ENCODE results near the gene ADD1. TPM values are rescaled to one million over a fixed set of nuclear protein-coding genes. Genes with fewer than 3 reads are reported as not detected.

Gene ADD1
- total RNA-seq, 1 experiment from 2014 or later = 163 TPM

GRCh38 chr4:2804973-2805501, 38.6 kb upstream of the ADD1 start:
- Histone ChIP-seq H2AFZ (ENCODE audit: low read length) (no peak overlapping the region), H2BK12ac (ENCODE audit: insufficient read length, low read depth, low read length) (no peak overlapping the region), H2AK5ac (ENCODE audit: insufficient read length, low read length) (no peak overlapping the region), H3T11ph (ENCODE audit: low read length) (no peak overlapping the region), H3K18ac (ENCODE audit: insufficient read length, low read depth, low read length) (no peak overlapping the region), H3K14ac (ENCODE audit: insufficient read depth, low read length) (peak overlapping the region; percentile 34; the same call in 1 of the 2 replicates), H2BK120ac (ENCODE audit: low read depth, low read length, poor library complexity, severe bottlenecking) (no peak overlapping the region), H4K8ac (replicated peaks; ENCODE audit: insufficient read length, low read depth, low read length) (no peak overlapping the region), H3K79me1 (ENCODE audit: insufficient read depth, low read depth, low read length, poor library complexity, severe bottlenecking) (no peaks in the 10 kb centered on the region), H3K4ac (ENCODE audit: low read depth, low read length) (no peak overlapping the region), H3K23me2 (ENCODE audit: insufficient read length, low read depth, low read length, poor library complexity, severe bottlenecking) (no peaks in the 10 kb centered on the region), H3K56ac (ENCODE audit: insufficient read length, low read depth, low read length) (no peak overlapping the region), H3K23ac (ENCODE audit: insufficient read length, low read depth, low read length) (no peak overlapping the region), H3K4me2 (ENCODE audit: insufficient read depth, insufficient read length, low read length) (no peak overlapping the region), H3K79me2 (ENCODE audit: insufficient read depth, low read length) (no peaks in the 10 kb centered on the region), H3K9me3 (ENCODE audit: control insufficient read depth, low read depth, low read length) (no peaks in the 10 kb centered on the region), H3K27me3 (ENCODE audit: insufficient read depth, low read length) (no peaks in the 10 kb centered on the region), H2BK5ac (ENCODE audit: insufficient read length, low read length) (no peak overlapping the region), H4K91ac (ENCODE audit: insufficient read length, low read depth, low read length) (no peak overlapping the region), H2BK20ac (ENCODE audit: low read depth, low read length, poor library complexity, severe bottlenecking) (no peak overlapping the region), H3K9ac (ENCODE audit: extremely low read depth, insufficient read length, low read length) (no peak overlapping the region), H2BK15ac (ENCODE audit: low read depth, low read length) (no peak overlapping the region), H4K20me1 (ENCODE audit: control insufficient read depth, insufficient read depth, insufficient read length) (peaks cover 5% of the 10 kb centered on the region), H4K5ac (ENCODE audit: insufficient read length, low read depth, low read length) (no peak overlapping the region), H3K4me1 (ENCODE audit: insufficient read depth, low read length) (no peaks in the 10 kb centered on the region), H3K27ac (ENCODE audit: insufficient read length, low read depth, low read length) (no peak overlapping the region)
- Mint-ChIP-seq H3K4me3 (no peak overlapping the region), H3K9me3 (no peaks in the 10 kb centered on the region), H3K27ac (peak overlapping the region in 2 of 3 experiments; percentile 18 to 49; a peak in 1 of 7 replicates), H3K4me1 (peaks cover 8 to 19% of the 10 kb centered on the region in 2 experiments), H3K27me3 (ENCODE audit: low read depth) (no peaks in the 10 kb centered on the region; the same call in 1 of the 2 replicates), H3K36me3 (ENCODE audit: insufficient read depth in 1 of 3, low read depth in 3 of 3) (0 out of 7 replicates have a peak, but pooled peaks cover 0 to 2% (median 0%) of the 10 kb centered on the region in 3 experiments)
- no peak for DNase-seq
- no CpG with 5 or more reads among the region's 13 CpGs for WGBS (ENCODE audit: extremely low coverage, insufficient read length, low lambda C conversion rate)
- TF ChIP-seq CTCF (conservative IDR thresholded peaks at IDR 0.05) = no peak
